ENCODE results near the gene PRELID2.

DNA sequence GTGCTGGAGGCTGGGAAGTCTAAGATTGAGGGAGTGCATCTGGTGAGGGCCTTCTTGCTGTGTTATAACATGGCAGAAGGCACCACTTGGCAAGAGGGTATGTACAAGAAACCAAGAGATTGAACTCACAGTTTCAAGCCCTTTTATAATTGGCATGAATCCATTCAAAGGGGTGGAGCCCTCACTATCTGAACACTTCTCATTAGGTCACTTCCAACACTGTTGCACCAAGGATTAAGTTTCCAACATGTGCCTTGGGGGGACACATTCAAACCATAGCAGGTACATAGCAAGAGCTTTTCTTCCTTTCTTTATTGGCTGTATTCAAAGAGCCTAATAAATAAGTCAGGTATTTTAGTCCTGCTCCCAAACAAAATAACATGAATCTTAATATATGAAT lies 62.7 kb downstream of the PRELID2 start:
- TF ChIP-seq, protein P1, sequence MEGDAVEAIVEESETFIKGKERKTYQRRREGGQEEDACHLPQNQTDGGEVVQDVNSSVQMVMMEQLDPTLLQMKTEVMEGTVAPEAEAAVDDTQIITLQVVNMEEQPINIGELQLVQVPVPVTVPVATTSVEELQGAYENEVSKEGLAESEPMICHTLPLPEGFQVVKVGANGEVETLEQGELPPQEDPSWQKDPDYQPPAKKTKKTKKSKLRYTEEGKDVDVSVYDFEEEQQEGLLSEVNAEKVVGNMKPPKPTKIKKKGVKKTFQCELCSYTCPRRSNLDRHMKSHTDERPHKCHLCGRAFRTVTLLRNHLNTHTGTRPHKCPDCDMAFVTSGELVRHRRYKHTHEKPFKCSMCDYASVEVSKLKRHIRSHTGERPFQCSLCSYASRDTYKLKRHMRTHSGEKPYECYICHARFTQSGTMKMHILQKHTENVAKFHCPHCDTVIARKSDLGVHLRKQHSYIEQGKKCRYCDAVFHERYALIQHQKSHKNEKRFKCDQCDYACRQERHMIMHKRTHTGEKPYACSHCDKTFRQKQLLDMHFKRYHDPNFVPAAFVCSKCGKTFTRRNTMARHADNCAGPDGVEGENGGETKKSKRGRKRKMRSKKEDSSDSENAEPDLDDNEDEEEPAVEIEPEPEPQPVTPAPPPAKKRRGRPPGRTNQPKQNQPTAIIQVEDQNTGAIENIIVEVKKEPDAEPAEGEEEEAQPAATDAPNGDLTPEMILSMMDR (IDR thresholded peaks at IDR 0.05 in 8 of 11, conservative IDR thresholded peaks at IDR 0.05 in 3 of 11), result no peak
- no peak for TF ChIP-seq POLR2A (IDR thresholded peaks at IDR 0.05)
- no peak for TF ChIP-seq POLR2AphosphoS5 (IDR thresholded peaks at IDR 0.05)
